B cell (primary cell): Measurements from ENCODE around the gene DNAJB5.

Source experiments
- CTCF ChIP-seq: fragments of 200-600 bp; IDR thresholded peaks from one replicate; pipeline ENCODE4 v1.8.0; 2022; ENCODE audit warnings: antibody characterized with exemption, mild to moderate bottlenecking
- EZH2 ChIP-seq: IDR thresholded peaks from 2 replicates; pipeline ENCODE4 v1.6.1; 2012; ENCODE audit warnings: borderline replicate concordance, low read depth, mild to moderate bottlenecking, moderate library complexity, low read length; ENCODE audit not compliant: insufficient read depth, poor library complexity, severe bottlenecking

GRCh38 chr9:34980181-34980761 lies 9.3 kb upstream of the DNAJB5 start:
- TF ChIP-seq CTCF, result no peak
- no peak for TF ChIP-seq EZH2
